Testis (tissue), 2 donors: ENCODE measurements around the gene LRRC1.

Source experiments
- CTCF ChIP-seq, 3 experiments: fragments of 450-650 bp in 2 of 3; fragments of 200-600 bp in 1 of 3; sonication (generic) in 1 of 3; IDR thresholded peaks; one replicate each; pipeline ENCODE4 v1.5.1; 2016 to 2019; ENCODE audit warnings: antibody characterized with exemption in 3 of 3, mild to moderate bottlenecking in 2 of 3, moderate library complexity in 1 of 3
- POLR2A ChIP-seq: fragments of 450-650 bp; IDR thresholded peaks from one replicate; pipeline ENCODE4 v1.6.1; 2017; ENCODE audit warnings: antibody characterized with exemption, mild to moderate bottlenecking, moderate library complexity

GRCh38 chr6:53803081-53803860 is 8.5 kb downstream of the LRRC1 start:
- TF ChIP-seq CTCF (IDR thresholded peaks at IDR 0.05) (no peak), POLR2A (no peak)
